GM12878 (cell line): ENCODE data around the gene PCSK6. TPM values are rescaled to one million over a fixed set of nuclear protein-coding genes. Genes with fewer than 3 reads are reported as not detected.

Source experiments
- ATAC-seq: fragments of 200-7000 bp; cut with Tn5 transposase; 3 replicates; pipeline ENCODE4 v1.9.1; 2020; ENCODE audit warnings: mild to moderate bottlenecking, moderate library complexity
- BruUV-seq: library from RNA; stranded (reverse); fragments of 400-500 nt; replicated peaks from 2 replicates; lab custom pipeline; 2021; lab: Mats Ljungman, UMichigan
- CTCF ChIA-PET: fragments of 300-600 bp; sonication (Branson Sonifier 250); formaldehyde crosslinking; extraction: SDS; loops from one replicate; lab custom pipeline; 2021; ENCODE audit warnings: inconsistent platforms; lab: Yijun Ruan, JAX
- POLR2A ChIA-PET: fragments of 350-600 bp; formaldehyde crosslinking; extraction: SDS; loops from one replicate; lab custom pipeline; 2021; ENCODE audit warnings: inconsistent platforms; lab: Charles Lee
- RAD21 ChIA-PET: fragments of 300-600 bp; sonication (Branson Sonifier 250); formaldehyde crosslinking; loops from one replicate; lab custom pipeline; 2023; ENCODE audit warnings: antibody characterized with exemption; ENCODE audit not compliant: unreplicated experiment; lab: Charles Lee
- SMC1A ChIA-PET: fragments of 300-600 bp; sonication (Branson Sonifier 250); formaldehyde crosslinking; loops from one replicate; lab custom pipeline; 2023; ENCODE audit not compliant: unreplicated experiment, uncharacterized antibody; lab: Charles Lee
- DNase-seq: peaks from one replicate; pipeline ENCODE4 v3.0.0-alpha.2; 2011; ENCODE audit warnings: low read depth, low spot score
- FAIRE-seq: peaks from 3 replicates; lab custom pipeline; 2011; peaks lifted over from hg19 to GRCh38; lab: Jason Lieb, UNC
- H2AFZ ChIP-seq: 2 replicates; pipeline ENCODE4 v1.6.0; 2011; ENCODE audit warnings: low read depth, low read length, control low read depth; ENCODE audit not compliant: control insufficient read depth
- H3K27ac ChIP-seq: 2 replicates; pipeline ENCODE4 v1.5.1; 2011; ENCODE audit warnings: control low read depth; ENCODE audit not compliant: control insufficient read depth, insufficient read depth
- H3K27me3 ChIP-seq, 2 experiments: replicated peaks in 1 of 2; 2 replicates each; pipeline versions ENCODE4 v1.6.0 to v1.6.1; 2011; ENCODE audit warnings: low read length in 1 of 2; ENCODE audit not compliant: control insufficient read depth in 2 of 2, insufficient read depth in 2 of 2
- H3K36me3 ChIP-seq, 2 experiments: 2 replicates each; pipeline ENCODE4 v1.5.1; 2011; ENCODE audit warnings: low read length in 1 of 2; ENCODE audit not compliant: control insufficient read depth in 2 of 2, insufficient read depth in 2 of 2
- H3K4me1 ChIP-seq: 2 replicates; pipeline ENCODE4 v1.6.1; 2011; ENCODE audit warnings: mild to moderate bottlenecking, low read length, moderate library complexity, mixed read lengths; ENCODE audit not compliant: control insufficient read depth, insufficient read depth
- H3K4me2 ChIP-seq: 2 replicates; pipeline ENCODE4 v1.6.0; 2011; ENCODE audit warnings: control low read depth; ENCODE audit not compliant: control insufficient read depth, insufficient read depth
- H3K4me3 ChIP-seq: fragments of 200-600 bp; sonication (generic); 2 replicates; pipeline ENCODE4 v1.5.1; 2016
- H3K79me2 ChIP-seq: 2 replicates; pipeline ENCODE4 v1.6.0; 2011; ENCODE audit warnings: low read length; ENCODE audit not compliant: control insufficient read depth, insufficient read depth
- H3K9ac ChIP-seq: 2 replicates; pipeline ENCODE4 v1.8.0; 2011; ENCODE audit warnings: low read length, control low read depth, mixed read lengths; ENCODE audit not compliant: control insufficient read depth, insufficient read depth
- H3K9me3 ChIP-seq: replicated peaks from 3 replicates; pipeline ENCODE4 v1.5.1; 2011; ENCODE audit warnings: mild to moderate bottlenecking, low read length; ENCODE audit not compliant: control insufficient read depth, insufficient read depth
- H4K20me1 ChIP-seq: 2 replicates; pipeline ENCODE4 v1.6.0; 2011; ENCODE audit not compliant: control insufficient read depth, insufficient read depth
- CBFB ChIP-seq: IDR thresholded peaks from 2 replicates; pipeline ENCODE4 v1.6.1; 2016; ENCODE audit warnings: antibody characterized with exemption, low read depth
- CHD2 ChIP-seq: IDR thresholded peaks from 2 replicates; pipeline ENCODE4 v1.6.1; 2011; ENCODE audit warnings: low read depth, low read length, improper control_type of control experiment, borderline replicate concordance
- CREB1 ChIP-seq: IDR thresholded peaks from 2 replicates; pipeline ENCODE4 v1.6.1; 2012; ENCODE audit warnings: low read depth, mild to moderate bottlenecking, inconsistent platforms
- E2F4 ChIP-seq: IDR thresholded peaks from 2 replicates; pipeline ENCODE4 v1.6.1; 2012; ENCODE audit warnings: low read depth, low read length, improper control_type of control experiment
- MEF2B ChIP-seq: fragments of 450-650 bp; IDR thresholded peaks from 2 replicates; pipeline ENCODE4 v1.6.1; 2018; ENCODE audit warnings: mild to moderate bottlenecking, moderate library complexity; ENCODE audit not compliant: partially characterized antibody, poor library complexity, severe bottlenecking
- MTA3 ChIP-seq: IDR thresholded peaks from 2 replicates; pipeline ENCODE4 v1.6.1; 2012; ENCODE audit warnings: low read length, inconsistent platforms, borderline replicate concordance
- NBN ChIP-seq: fragments of 450-650 bp; IDR thresholded peaks from 2 replicates; pipeline ENCODE4 v1.6.1; 2016
- PAX5 ChIP-seq: IDR thresholded peaks from 2 replicates; pipeline ENCODE4 v1.6.1; 2011; ENCODE audit warnings: low read depth, low read length, borderline replicate concordance
- SIN3A ChIP-seq: IDR thresholded peaks from 2 replicates; pipeline ENCODE4 v1.6.1; 2012; ENCODE audit warnings: low read depth, low read length, improper control_type of control experiment
- SKIL ChIP-seq: fragments of 450-650 bp; IDR thresholded peaks from 2 replicates; pipeline ENCODE4 v1.6.1; 2017; ENCODE audit warnings: mild to moderate bottlenecking, low read depth, inconsistent platforms; ENCODE audit not compliant: poor library complexity, severe bottlenecking
- SREBF1 ChIP-seq: IDR thresholded peaks from 2 replicates; pipeline ENCODE4 v1.6.1; 2012; ENCODE audit warnings: mild to moderate bottlenecking, low read length
- TCF3 ChIP-seq: IDR thresholded peaks from 2 replicates; pipeline ENCODE4 v1.6.1; 2012; ENCODE audit warnings: low read depth, mild to moderate bottlenecking, low read length, borderline replicate concordance; ENCODE audit not compliant: insufficient read depth
- ZBTB11 ChIP-seq: fragments of 450-650 bp; formaldehyde crosslinking; IDR thresholded peaks from 2 replicates; pipeline ENCODE4 v1.5.0; 2022; ENCODE audit warnings: mild to moderate bottlenecking, missing genetic modification characterization
- ZNF217 ChIP-seq: fragments of 450-650 bp; IDR thresholded peaks from 2 replicates; pipeline ENCODE4 v1.6.1; 2017; ENCODE audit warnings: antibody characterized with exemption, mild to moderate bottlenecking
- ZNF592 ChIP-seq: fragments of 450-650 bp; IDR thresholded peaks from 2 replicates; pipeline ENCODE4 v1.6.1; 2017; ENCODE audit warnings: mild to moderate bottlenecking, moderate library complexity
- WGBS: methylation state at CpG from one replicate; pipeline ENCODE4 v1.1.6; 2016; ENCODE audit warnings: low lambda C conversion rate; ENCODE audit not compliant: insufficient replicate concordance, insufficient coverage; ENCODE audit errors: missing lambda C conversion rate; 5-methylcytosine and 5-hydroxymethylcytosine counted together
- in situ Hi-C: fragments of 300-500 bp; cut with MboI; formaldehyde crosslinking; loops from 9 replicates; pipeline ENCODE4 v1.14.3; 2018; ENCODE audit warnings: mixed read lengths
- intact Hi-C: fragments of 100-400 bp; cut with micrococcal nuclease; formaldehyde crosslinking; loops from one replicate; pipeline ENCODE4 v1.14.2; 2022; ENCODE audit not compliant: unreplicated experiment
- polyA plus RNA-seq, 11 experiments: library from polyadenylated mRNA; depleted of rRNA in 4 of 11; unstranded in 6 of 11; stranded (reverse) in 5 of 11; fragments of >200 nt; fragmentation: Nextera tagmentation in 4 of 11; fragmentation: Illumina TruSeq in 1 of 11; extraction: Ambion mirVana in 4 of 11; extraction: Trizol in 1 of 11; gene quantifications; 1 replicate in 1 of 11; 2 replicates in 10 of 11; pipeline versions ENCODE4 v1.2.1 to v1.2.3, GENCODE V29; 2011 to 2016; ENCODE audit warnings: inconsistent platforms in 2 of 11, missing spikeins in 2 of 11, low read depth in 1 of 11
- total RNA-seq, 4 experiments: library from RNA; depleted of rRNA in 3 of 4; stranded (reverse); fragments of >200 nt in 3 of 4; fragmentation: Illumina TruSeq in 1 of 4; extraction: Trizol in 1 of 4; gene quantifications; 2 replicates each; pipeline versions ENCODE4 v1.2.1 to v1.2.3, GENCODE V29; 2013 to 2021

PCSK6 gene
- total and polyA plus RNA-seq, 10 of the 15 experiments (the other 5 are each of a cell fraction or from before 2014, with no cell fraction given): 0.19 to 0.67 (median 0.25) TPM; not detected in 4

GRCh38 chr15:101326026-101326315 lies 163.5 kb downstream of the PCSK6 start:
- intact Hi-C loops (no loop called here), in situ Hi-C loops (no loop called here)
- H3K36me3 ChIP-seq: no peaks in the 10 kb centered on the region
- no peaks in the 10 kb centered on the region for H4K20me1 ChIP-seq
- ChIA-PET SMC1A (no interaction called here), POLR2A (no interaction called here), RAD21 (no interaction called here), CTCF (interaction anchor here (0.8 kb wide), 1 partner anchor 314 kb away, joined by 3 read pairs; no protein-coding TSS in a partner anchor)
- no TSS peak for BruUV-seq
- H3K4me3 ChIP-seq: no peak overlapping the region
- H3K79me2 ChIP-seq: no peaks in the 10 kb centered on the region
- no peaks in the 10 kb centered on the region for H3K4me1 ChIP-seq
- FAIRE-seq (no peak), ATAC-seq (no peak), DNase-seq (no peak)
- H3K9me3 ChIP-seq: no peaks in the 10 kb centered on the region
- no peak overlapping the region for H3K27ac ChIP-seq
- H3K9ac ChIP-seq: no peak overlapping the region
- WGBS: 34% methylated on average over 8 of the region's 8 CpGs
- peaks cover 0 to 5% of the 10 kb centered on the region in 2 experiments for H3K27me3 ChIP-seq
- no peak overlapping the region for H2AFZ ChIP-seq
- H3K4me2 ChIP-seq: no peak overlapping the region
- TF ChIP-seq ZNF217 (no peak), PAX5 (no peak), ZBTB11 (CRISPR knock-in tag) (no peak), SKIL (no peak), ZNF592 (no peak), MEF2B (no peak), CREB1 (no peak), TCF3 (no peak), CBFB (no peak), NBN (no peak), MTA3 (no peak), CHD2 (no peak), SIN3A (no peak), E2F4 (no peak), SREBF1 (no peak)
